Naive B cell (primary cell): ENCODE results near the gene CIAPIN1. TPM values are rescaled to one million over a fixed set of nuclear protein-coding genes. Genes with fewer than 3 reads are reported as not detected.

Experiments
- ATAC-seq, 2 donors: fragments of 150-1000 bp; cut with Tn5 transposase; 2 replicates each; pipeline ENCODE4 v1.10.0; 2021; ENCODE audit warnings: low read depth in 2 of 2, mild to moderate bottlenecking in 2 of 2, moderate library complexity in 2 of 2
- DNase-seq: peaks from one replicate; pipeline ENCODE4 v3.0.0; 2022
- H3K27ac Mint-ChIP-seq, 6 donors: one replicate each; pipeline ENCODE4 v1.8.0; 2020 to 2022; ENCODE audit warnings: mild to moderate bottlenecking in 6 of 6, mixed read lengths in 6 of 6, moderate library complexity in 5 of 6, inconsistent platforms in 2 of 6
- H3K27me3 Mint-ChIP-seq, 3 donors: one replicate each; pipeline ENCODE4 v1.8.0; 2021 to 2022; ENCODE audit warnings: mixed read lengths in 3 of 3, mild to moderate bottlenecking in 1 of 3
- H3K36me3 Mint-ChIP-seq, 2 donors: one replicate each; pipeline ENCODE4 v1.8.0; 2020 to 2022; ENCODE audit warnings: mixed read lengths in 2 of 2, inconsistent platforms in 1 of 2, mild to moderate bottlenecking in 1 of 2
- H3K4me1 Mint-ChIP-seq, 3 donors: one replicate each; pipeline ENCODE4 v1.8.0; 2020 to 2022; ENCODE audit warnings: mixed read lengths in 3 of 3, inconsistent platforms in 1 of 3, mild to moderate bottlenecking in 1 of 3, moderate library complexity in 1 of 3
- H3K4me3 Mint-ChIP-seq, 8 donors: one replicate each; pipeline ENCODE4 v1.8.0; 2020 to 2022; ENCODE audit warnings: mild to moderate bottlenecking in 8 of 8, mixed read lengths in 8 of 8, moderate library complexity in 8 of 8, inconsistent platforms in 2 of 8
- H3K9me3 Mint-ChIP-seq, 7 donors: one replicate each; pipeline ENCODE4 v1.8.0; 2020 to 2022; ENCODE audit warnings: mixed read lengths in 7 of 7, mild to moderate bottlenecking in 5 of 7, inconsistent platforms in 2 of 7, moderate library complexity in 1 of 7
- polyA plus RNA-seq, 6 donors: library from polyadenylated mRNA; unstranded; fragments of 300-500 nt; fragmentation: Illumina TruSeq; gene quantifications; one replicate each; pipeline ENCODE4 v1.2.3, GENCODE V29; 2021; ENCODE audit warnings: low read depth in 6 of 6

Gene CIAPIN1
- polyA plus RNA-seq, result 10 to 100 TPM; 33.4 to 67.2 (median 40.9) TPM

- ATAC-seq, result peak; percentile 98
- Mint-ChIP-seq H3K4me1 (peaks cover 11 to 29% (median 20%) of the 10 kb centered on the region in 3 donors), H3K4me3 (peak within 1 kb of the TSS; percentile 88 to 95 (median 93)), H3K36me3 (peaks cover 2 to 5% of the 10 kb centered on the region in 2 donors), H3K27me3 (no peaks in the 10 kb centered on the region), H3K27ac (peak within 1 kb of the TSS; percentile 82 to 97 (median 90)), H3K9me3 (no peaks in the 10 kb centered on the region)
- peak; percentile 86 for DNase-seq
These were observed at the start of gene CIAPIN1, which contains the start of gene COQ9 for GRCh38 chr16:57447186-57447962. Gene CIAPIN1, minus strand, starts transcription at chr16:57447385. Its CDS starts 6,457 bp downstream, at chr16:57440928. Gene COQ9, plus strand, starts transcription at chr16:57447479. Its CDS starts 27 bp downstream, at chr16:57447506.

DNA sequence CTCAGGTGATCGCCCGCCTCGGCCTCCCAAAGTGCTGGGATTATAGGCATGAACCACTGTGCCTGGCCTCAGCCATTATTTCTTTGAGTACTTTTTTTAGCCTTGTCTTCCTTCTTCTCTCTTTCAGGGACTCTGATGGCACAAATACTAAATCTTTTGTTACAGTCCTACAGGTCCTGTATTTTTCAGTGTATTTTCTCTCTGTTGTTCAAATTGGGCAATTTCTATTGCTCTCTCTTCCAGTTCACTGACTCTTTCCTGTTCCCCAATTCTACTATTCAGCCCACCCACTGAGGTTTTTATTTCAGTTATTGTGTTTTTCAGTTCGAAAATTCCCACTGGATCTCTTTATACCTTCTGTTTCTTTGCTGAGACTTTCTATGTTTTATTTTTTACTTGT is 46.6 kb upstream of the CIAPIN1 start:
- no peaks in the 10 kb centered on the region for H3K27me3 Mint-ChIP-seq
- H3K36me3 Mint-ChIP-seq, result no peaks in the 10 kb centered on the region
- ATAC-seq (no peak), DNase-seq (no peak)
- peak overlapping the region in 1 of 6 donors; percentile 9 for H3K27ac Mint-ChIP-seq
- H3K4me3 Mint-ChIP-seq, result peak overlapping the region in 6 of 8 donors; percentile 5 to 81 (median 50)
- peaks cover 10 to 21% (median 13%) of the 10 kb centered on the region in 3 donors for H3K4me1 Mint-ChIP-seq
- H3K9me3 Mint-ChIP-seq, result no peaks in the 10 kb centered on the region

DNA sequence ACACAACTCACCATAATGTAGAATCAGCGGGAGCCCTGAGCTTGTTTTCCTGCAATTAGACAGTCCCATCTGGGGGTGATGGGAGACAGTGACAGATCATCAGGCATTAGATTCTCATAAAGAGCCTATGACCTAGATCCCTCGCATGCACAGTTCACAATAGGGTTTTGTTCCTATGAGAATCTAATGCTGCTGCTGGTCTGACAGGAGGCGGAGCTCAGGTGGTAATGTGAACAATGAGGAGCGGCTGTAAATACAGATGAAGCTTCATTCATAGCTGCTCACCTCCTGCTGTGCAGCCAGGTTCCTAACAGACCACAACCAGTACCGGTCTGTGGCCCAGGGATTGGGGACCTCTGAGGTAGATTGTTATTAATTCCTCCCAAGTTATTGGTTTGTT is 42.0 kb upstream of the CIAPIN1 start:
- Mint-ChIP-seq H3K4me3 (no peak overlapping the region), H3K4me1 (peaks cover 23 to 31% (median 30%) of the 10 kb centered on the region in 3 donors), H3K27me3 (peaks cover 4 to 17% (median 15%) of the 10 kb centered on the region in 3 donors), H3K36me3 (no peaks in the 10 kb centered on the region), H3K27ac (no peak overlapping the region), H3K9me3 (no peaks in the 10 kb centered on the region)
- DNase-seq, result no peak
- ATAC-seq, result no peak

GRCh38 chr16:57486858-57487834 is 40.0 kb upstream of the CIAPIN1 start:
- Mint-ChIP-seq H3K27ac (peak overlapping the region in 2 of 6 donors; percentile 70 to 73), H3K9me3 (no peaks in the 10 kb centered on the region), H3K27me3 (peaks cover 4 to 21% (median 16%) of the 10 kb centered on the region in 3 donors), H3K36me3 (no peaks in the 10 kb centered on the region), H3K4me1 (peaks cover 14 to 22% (median 18%) of the 10 kb centered on the region in 3 donors), H3K4me3 (peak overlapping the region; percentile 62 to 94 (median 83))
- ATAC-seq, result no peak
- DNase-seq, result no peak

DNA sequence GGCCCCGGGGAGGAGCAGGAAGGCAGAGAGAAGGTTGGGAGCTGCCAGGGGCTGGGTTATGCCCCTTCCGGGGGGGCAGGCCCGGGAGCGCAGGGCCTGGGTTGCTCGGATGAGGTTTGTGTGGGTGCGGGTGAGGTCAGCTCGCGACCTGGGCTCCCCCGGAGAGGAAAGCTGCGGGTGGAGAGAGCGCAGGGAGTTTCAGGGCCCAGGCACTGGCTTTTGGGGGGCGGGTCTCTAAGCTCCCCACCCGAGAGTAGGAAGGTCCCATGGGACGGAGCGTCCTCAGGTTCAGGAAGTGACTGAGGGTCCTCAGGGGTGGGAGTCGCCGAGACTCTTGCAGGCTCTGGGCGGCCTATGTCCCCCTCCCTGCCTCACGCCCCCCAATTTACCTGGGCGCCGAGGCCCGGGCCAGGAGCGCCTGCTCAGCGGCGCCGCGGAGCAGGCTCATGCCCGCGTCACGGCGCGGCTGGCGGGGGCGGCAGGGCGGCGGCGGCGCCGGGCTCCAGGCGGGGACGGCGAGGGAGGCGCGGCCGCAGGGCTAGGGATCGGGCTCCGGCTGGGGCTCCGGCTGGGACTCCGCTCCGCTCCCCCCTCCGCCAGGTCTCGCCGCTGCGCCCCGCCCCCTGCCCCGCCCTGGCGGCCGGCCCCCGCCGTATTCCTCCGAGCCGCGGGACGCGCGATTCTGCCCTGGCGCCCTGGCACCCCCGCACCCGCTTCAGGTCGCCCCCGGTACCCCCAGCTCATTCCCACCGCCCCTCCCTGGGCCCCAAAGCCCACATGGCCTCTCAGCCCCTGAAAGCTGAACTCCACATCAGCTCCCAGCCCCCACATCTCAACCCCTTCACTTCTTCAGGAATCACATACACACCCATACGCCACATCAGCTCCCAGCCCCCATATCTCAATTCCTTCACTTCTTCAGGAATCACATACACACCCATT is 39.0 kb upstream of the CIAPIN1 start, which contains the start of gene DOK4:
DOK4 (minus strand) TSS at position 578 of the 942 bp plus-strand sequence. CDS start 6,986 bp downstream, outside the sequence.
- Mint-ChIP-seq H3K27ac (peak within 1 kb of the TSS in 3 of 6 donors; percentile 27 to 79 (median 73)), H3K27me3 (peaks cover 8 to 26% (median 22%) of the 10 kb centered on the region in 3 donors), H3K4me3 (peak within 1 kb of the TSS; percentile 85 to 94 (median 89)), H3K4me1 (peaks cover 14 to 26% (median 20%) of the 10 kb centered on the region in 3 donors), H3K9me3 (no peaks in the 10 kb centered on the region), H3K36me3 (no peaks in the 10 kb centered on the region)
- DNase-seq, result peak; percentile 55
- peak; percentile 92 to 93 for ATAC-seq

DNA sequence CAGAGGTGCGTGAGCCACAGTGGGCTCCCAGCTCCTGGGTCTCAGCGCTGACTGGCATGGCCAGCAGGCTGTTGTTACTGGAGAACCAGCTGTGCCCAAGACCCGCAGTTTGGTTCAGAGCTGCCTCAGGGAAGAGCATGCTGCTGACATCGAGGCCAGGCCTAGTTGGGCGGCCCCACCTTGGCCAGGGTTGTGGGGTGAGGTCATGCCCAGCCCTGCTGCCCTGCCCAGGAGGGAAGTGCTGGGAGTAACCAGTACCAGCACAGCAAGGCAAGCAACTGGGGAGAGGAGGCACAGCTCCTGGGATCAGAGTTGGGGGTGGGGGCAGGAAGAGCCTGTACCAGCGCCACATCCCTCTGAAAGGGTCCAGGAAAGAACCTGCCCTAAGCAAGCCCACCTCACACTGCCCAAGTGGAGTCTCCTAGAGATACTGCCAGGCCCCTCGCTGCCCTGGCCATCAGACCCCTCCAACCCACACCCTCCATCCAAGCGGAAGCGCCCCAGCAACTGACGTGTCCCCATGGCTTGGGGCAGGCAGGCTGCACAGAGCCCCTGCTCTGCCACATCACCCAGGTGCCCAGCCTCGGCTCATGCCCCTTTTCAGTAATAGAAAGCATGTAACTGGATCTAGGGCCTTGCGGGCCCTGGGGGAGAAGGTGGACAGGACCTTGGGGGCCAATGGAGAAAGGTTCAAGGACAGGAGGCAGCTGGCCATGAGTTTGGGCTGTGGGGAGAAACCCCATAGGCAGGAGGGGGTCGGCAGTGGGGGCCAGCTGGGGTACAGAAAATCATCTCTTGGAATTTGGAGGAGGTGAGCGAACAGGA is 38.1 kb upstream of the CIAPIN1 start:
- H3K27me3 Mint-ChIP-seq, result peaks cover 11 to 34% (median 31%) of the 10 kb centered on the region in 3 donors
- ATAC-seq, result no peak
- H3K36me3 Mint-ChIP-seq, result no peaks in the 10 kb centered on the region
- no peak for DNase-seq
- no peaks in the 10 kb centered on the region for H3K9me3 Mint-ChIP-seq
- H3K4me1 Mint-ChIP-seq, result peaks cover 14 to 33% (median 24%) of the 10 kb centered on the region in 3 donors
- peak overlapping the region in 3 of 6 donors; percentile 56 to 81 (median 79) for H3K27ac Mint-ChIP-seq
- H3K4me3 Mint-ChIP-seq, result peak overlapping the region; percentile 80 to 94 (median 89)

- peak overlapping the region in 4 of 8 donors; percentile 14 to 94 (median 53) for H3K4me3 Mint-ChIP-seq
- DNase-seq, result no peak
- H3K36me3 Mint-ChIP-seq, result no peaks in the 10 kb centered on the region
- peaks cover 15 to 39% (median 29%) of the 10 kb centered on the region in 3 donors for H3K4me1 Mint-ChIP-seq
- ATAC-seq, result no peak
- H3K27me3 Mint-ChIP-seq, result peaks cover 11 to 39% (median 36%) of the 10 kb centered on the region in 3 donors
- no peaks in the 10 kb centered on the region for H3K9me3 Mint-ChIP-seq
- peak overlapping the region in 2 of 6 donors; percentile 35 to 81 for H3K27ac Mint-ChIP-seq
These were observed 37.4 kb upstream of the CIAPIN1 start for GRCh38 chr16:57484515-57485005.

GRCh38 chr16:57483725-57484514 is 36.7 kb upstream of the CIAPIN1 start:
- Mint-ChIP-seq H3K36me3 (no peaks in the 10 kb centered on the region), H3K27me3 (peaks cover 11 to 44% (median 41%) of the 10 kb centered on the region in 3 donors), H3K27ac (peak overlapping the region in 1 of 6 donors; percentile 54), H3K4me3 (peak overlapping the region in 1 of 8 donors; percentile 21), H3K9me3 (no peaks in the 10 kb centered on the region), H3K4me1 (peaks cover 19 to 45% (median 33%) of the 10 kb centered on the region in 3 donors)
- no peak for ATAC-seq
- no peak for DNase-seq

DNA sequence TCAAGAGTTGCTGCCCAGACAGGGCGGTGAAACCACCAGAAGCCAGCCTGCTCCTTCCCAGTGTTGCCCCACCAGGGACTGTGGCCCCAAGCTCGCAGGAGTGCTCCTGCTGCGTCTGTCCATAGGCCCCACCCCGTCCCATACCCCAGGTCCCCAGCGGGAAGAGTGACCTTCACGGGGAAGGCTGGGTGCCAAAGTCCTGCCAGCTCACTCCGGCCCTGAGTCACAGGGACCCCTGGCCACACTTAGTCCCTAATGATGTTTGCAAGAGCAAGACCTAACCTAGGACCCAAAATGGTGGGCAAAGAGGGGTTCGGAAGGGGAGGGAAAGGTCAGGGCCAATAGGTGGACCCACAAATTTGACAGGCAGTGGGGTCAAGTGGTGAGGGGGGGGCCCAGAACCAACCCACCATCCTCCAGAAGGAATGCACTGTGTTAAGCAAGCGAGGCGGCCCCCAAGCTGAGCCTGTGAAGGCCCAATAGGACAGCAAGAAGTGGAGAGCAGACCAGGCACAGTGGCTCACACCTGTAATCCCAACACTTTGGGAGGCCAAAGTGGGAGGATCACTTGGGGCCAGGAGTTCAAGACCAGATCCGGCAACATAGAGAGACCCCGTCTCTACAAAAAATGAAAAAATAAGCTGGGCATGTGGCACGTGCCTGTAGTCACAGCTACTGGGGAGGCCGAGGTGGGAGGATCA is 35.8 kb upstream of the CIAPIN1 start:
- Mint-ChIP-seq H3K36me3 (no peaks in the 10 kb centered on the region), H3K27ac (no peak overlapping the region), H3K4me3 (peak overlapping the region in 3 of 8 donors; percentile 2 to 68 (median 8)), H3K9me3 (no peaks in the 10 kb centered on the region), H3K27me3 (peaks cover 11 to 49% (median 41%) of the 10 kb centered on the region in 3 donors), H3K4me1 (peaks cover 25 to 54% (median 42%) of the 10 kb centered on the region in 3 donors)
- DNase-seq (no peak), ATAC-seq (no peak)

DNA sequence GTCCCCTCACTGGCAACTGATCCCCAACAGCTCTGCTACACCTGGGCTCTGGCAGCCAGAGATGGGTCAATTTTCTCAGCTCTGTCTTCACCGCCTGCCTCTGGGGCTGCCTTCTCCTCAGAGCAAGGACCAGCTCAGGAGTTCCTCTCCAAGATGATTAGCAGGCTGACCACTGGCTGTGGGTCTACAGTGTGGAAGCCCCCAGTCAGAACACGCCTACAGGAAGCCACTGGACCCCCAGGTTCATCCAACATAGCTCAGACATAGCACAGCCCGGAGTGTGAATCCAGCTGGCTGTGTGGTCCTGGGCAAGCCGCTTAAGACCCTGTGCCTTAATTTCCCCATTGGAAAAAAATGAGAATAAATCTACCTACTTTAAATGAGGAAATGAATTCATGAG is 34.2 kb upstream of the CIAPIN1 start:
- no peak for ATAC-seq
- H3K27ac Mint-ChIP-seq, result no peak overlapping the region
- H3K27me3 Mint-ChIP-seq, result peaks cover 7 to 49% (median 41%) of the 10 kb centered on the region in 3 donors

More for the DNA sequence above, 34.2 kb upstream of the CIAPIN1 start:
- Mint-ChIP-seq H3K36me3 (no peaks in the 10 kb centered on the region), H3K4me1 (peaks cover 19 to 53% (median 44%) of the 10 kb centered on the region in 3 donors), H3K4me3 (peak overlapping the region in 2 of 8 donors; percentile 39 to 41), H3K9me3 (no peaks in the 10 kb centered on the region)
- DNase-seq, result no peak
